Activated naive CD4-positive, alpha-beta T cell treated with anti-CD3 and anti-CD28 coated beads for 36 hours (primary cell): Measurements from ENCODE around the gene SF1. TPM values are rescaled to one million over a fixed set of nuclear protein-coding genes. Genes with fewer than 3 reads are reported as not detected.

ENCODE experiments used
- CTCF ChIA-PET: fragments of 350-600 bp; sonication (Branson Sonifier 250); formaldehyde crosslinking; loops from one replicate; lab custom pipeline; 2021; ENCODE audit warnings: antibody characterized with exemption; lab: Charles Lee
- DNase-seq: peaks from one replicate; pipeline ENCODE4 v3.0.0-alpha.2; 2020
- H3K27ac Mint-ChIP-seq: one replicate; pipeline ENCODE4 v1.8.0; 2021; ENCODE audit warnings: mild to moderate bottlenecking, mixed read lengths
- H3K27me3 Mint-ChIP-seq: one replicate; pipeline ENCODE4 v1.8.0; 2021; ENCODE audit warnings: low read depth, mixed read lengths
- H3K36me3 Mint-ChIP-seq: one replicate; pipeline ENCODE4 v1.8.0; 2021; ENCODE audit warnings: low read depth, mixed read lengths
- H3K4me1 Mint-ChIP-seq: one replicate; pipeline ENCODE4 v1.8.0; 2021; ENCODE audit warnings: low read depth, mixed read lengths
- H3K4me3 Mint-ChIP-seq: one replicate; pipeline ENCODE4 v1.8.0; 2021; ENCODE audit warnings: mild to moderate bottlenecking, moderate library complexity, mixed read lengths
- H3K9me3 Mint-ChIP-seq: one replicate; pipeline ENCODE4 v1.8.0; 2021; ENCODE audit warnings: mixed read lengths
- intact Hi-C: fragments of 100-400 bp; cut with micrococcal nuclease; formaldehyde crosslinking; loops from one replicate; pipeline ENCODE4 v1.15.1; 2023
- total RNA-seq, 2 experiments: library from RNA; stranded (reverse); gene quantifications; one replicate each; pipeline ENCODE4 v1.2.3, GENCODE V29; 2021

The SF1 gene
- total RNA-seq, 2 experiments from 2014 or later, result 303 to 320 TPM

DNA sequence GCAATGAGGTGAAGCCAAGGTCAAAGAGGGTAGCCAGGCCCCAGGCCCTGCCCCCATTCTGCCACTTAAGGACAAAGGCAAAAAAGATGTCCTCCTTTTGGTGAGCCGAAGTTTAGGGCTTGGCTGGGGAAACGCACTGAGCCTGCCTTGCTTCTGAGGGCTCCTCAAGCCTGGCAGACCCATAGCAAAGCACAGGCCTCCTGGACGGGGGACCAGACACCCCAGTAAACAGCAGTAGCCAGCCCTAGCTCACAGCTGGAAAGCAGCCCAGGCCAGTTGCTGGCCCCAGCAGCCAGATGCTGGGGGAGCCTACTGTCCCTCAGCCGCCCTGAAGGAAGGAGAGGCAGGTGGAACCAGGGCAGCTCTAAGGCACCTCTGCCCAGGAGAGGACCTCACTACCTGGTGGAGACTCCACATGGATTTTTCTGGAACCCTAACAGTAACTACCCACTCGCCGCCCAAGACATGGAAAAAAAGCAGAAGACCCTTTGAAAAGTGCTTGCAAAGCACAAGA, 14.8 kb downstream of the SF1 start:
- no peaks in the 10 kb centered on the region for H3K27me3 Mint-ChIP-seq
- DNase-seq, result no peak
- H3K4me1 Mint-ChIP-seq, result peaks cover 82% of the 10 kb centered on the region
- CTCF ChIA-PET, result interaction anchor here (0.9 to 2.2 kb wide), 6 partner anchors 9 to 23 kb away, joined by 3 to 7 read pairs (median 5); partner anchors contain the start of gene RASGRP2
- H3K27ac Mint-ChIP-seq, result peak overlapping the region; percentile 83
- no peak overlapping the region for H3K4me3 Mint-ChIP-seq
- peaks cover 55% of the 10 kb centered on the region for H3K36me3 Mint-ChIP-seq
- H3K9me3 Mint-ChIP-seq, result no peaks in the 10 kb centered on the region
- intact Hi-C loops, result loop anchor here (1.0 to 2.0 kb wide), 3 partner anchors 9 to 20 kb away; partner anchors contain the start of gene SF1

- DNase-seq, result peak; percentile 60
- Mint-ChIP-seq H3K27me3 (no peaks in the 10 kb centered on the region), H3K4me3 (no peak overlapping the region), H3K4me1 (peaks cover 75% of the 10 kb centered on the region), H3K9me3 (no peaks in the 10 kb centered on the region), H3K36me3 (peaks cover 50% of the 10 kb centered on the region), H3K27ac (peak overlapping the region; percentile 83)
- CTCF ChIA-PET, result interaction anchor here (0.9 to 2.2 kb wide), 6 partner anchors 9 to 74 kb away, joined by 3 to 13 read pairs (median 6); partner anchors contain the start of gene RASGRP2
- intact Hi-C loops, result no loop called here
These were observed 15.4 kb downstream of the SF1 start for GRCh38 chr11:64762674-64763525.

DNA sequence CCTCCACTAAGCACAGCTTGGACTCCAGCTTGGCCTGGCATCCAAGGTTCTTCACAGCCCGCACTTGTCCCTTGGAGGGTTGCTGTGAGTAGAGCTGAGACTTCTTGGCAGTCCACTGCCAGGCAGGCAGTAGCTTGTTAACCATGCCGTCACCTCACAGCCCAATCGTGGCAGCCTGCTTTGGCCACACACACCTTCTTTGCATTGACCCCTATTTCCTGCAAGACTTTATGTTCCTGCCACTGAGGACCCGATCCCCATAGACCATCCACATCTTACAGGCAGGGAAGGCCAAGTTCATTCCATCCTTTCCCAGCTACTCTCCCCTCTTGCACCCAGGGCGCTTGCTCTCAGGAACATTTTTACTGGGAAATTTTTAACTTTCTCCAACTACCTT, 16.1 kb downstream of the SF1 start:
- DNase-seq, result no peak
- CTCF ChIA-PET, result interaction anchor here (1.8 to 2.2 kb wide), 3 partner anchors 10 to 73 kb away, joined by 6 to 13 read pairs (median 7); no protein-coding TSS in a partner anchor
- intact Hi-C loops, result no loop called here
- H3K27me3 Mint-ChIP-seq, result no peaks in the 10 kb centered on the region
- H3K9me3 Mint-ChIP-seq, result no peaks in the 10 kb centered on the region
- peaks cover 43% of the 10 kb centered on the region for H3K36me3 Mint-ChIP-seq
- peak overlapping the region; percentile 83 for H3K27ac Mint-ChIP-seq
- H3K4me3 Mint-ChIP-seq, result no peak overlapping the region
- H3K4me1 Mint-ChIP-seq, result peaks cover 69% of the 10 kb centered on the region

DNA sequence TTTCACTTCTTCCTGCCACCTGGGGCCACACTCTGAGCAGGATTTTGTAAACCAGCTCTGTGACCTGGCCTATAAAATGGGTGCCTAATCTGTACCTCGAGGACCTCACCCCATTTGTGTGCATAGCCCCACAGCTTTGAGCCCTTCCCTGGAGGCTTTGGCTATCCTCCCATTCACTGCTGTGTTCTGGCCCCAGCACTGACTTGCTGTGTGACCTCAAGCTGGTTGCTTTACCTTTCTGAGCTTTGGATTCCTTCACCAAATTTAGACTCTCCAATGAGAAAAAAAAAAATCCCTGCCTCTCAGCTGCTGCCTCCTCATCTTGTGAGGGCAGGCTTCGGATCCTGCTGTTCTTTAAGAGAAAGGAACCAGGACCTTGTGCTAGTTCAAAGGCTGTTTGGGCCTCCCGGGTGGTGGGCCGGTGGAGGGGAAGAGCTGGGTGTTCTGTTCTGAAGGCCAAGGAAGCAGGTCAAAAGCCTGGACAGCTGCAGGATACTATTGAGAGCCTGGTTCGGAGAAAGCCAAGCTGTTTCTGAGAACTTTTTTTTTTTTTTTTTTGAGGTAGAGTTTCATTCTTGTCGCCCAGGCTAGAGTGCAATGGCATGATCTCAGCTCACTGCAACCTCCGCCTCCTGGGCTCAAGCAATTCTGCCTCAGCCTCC, 17.5 kb downstream of the SF1 start:
- Mint-ChIP-seq H3K36me3 (peaks cover 34% of the 10 kb centered on the region), H3K9me3 (no peaks in the 10 kb centered on the region), H3K4me1 (peaks cover 58% of the 10 kb centered on the region), H3K27me3 (no peaks in the 10 kb centered on the region), H3K27ac (peak overlapping the region; percentile 85), H3K4me3 (no peak overlapping the region)
- intact Hi-C loops, result no loop called here
- DNase-seq, result no peak
- CTCF ChIA-PET, result interaction anchor here (0.6 to 2.2 kb wide), 5 partner anchors 8 to 72 kb away, joined by 5 to 13 read pairs (median 9); partner anchors contain the start of gene RASGRP2

GRCh38 chr11:64759722-64760719, 18.3 kb downstream of the SF1 start, which contains the start of gene PYGM:
TSS of gene PYGM (minus strand) at chr11:64759974. CDS start at chr11:64759898, 76 bp downstream.
- Mint-ChIP-seq H3K27me3 (no peaks in the 10 kb centered on the region), H3K36me3 (peaks cover 27% of the 10 kb centered on the region), H3K4me3 (no peak within 1 kb of the TSS), H3K9me3 (no peaks in the 10 kb centered on the region), H3K4me1 (peaks cover 50% of the 10 kb centered on the region), H3K27ac (peak within 1 kb of the TSS; percentile 85)
- no peak for DNase-seq
- intact Hi-C loops, result no loop called here
- CTCF ChIA-PET, result interaction anchor here (0.6 to 1.9 kb wide), 5 partner anchors 9 to 71 kb away, joined by 3 to 9 read pairs (median 6); partner anchors contain the start of gene RASGRP2

DNA sequence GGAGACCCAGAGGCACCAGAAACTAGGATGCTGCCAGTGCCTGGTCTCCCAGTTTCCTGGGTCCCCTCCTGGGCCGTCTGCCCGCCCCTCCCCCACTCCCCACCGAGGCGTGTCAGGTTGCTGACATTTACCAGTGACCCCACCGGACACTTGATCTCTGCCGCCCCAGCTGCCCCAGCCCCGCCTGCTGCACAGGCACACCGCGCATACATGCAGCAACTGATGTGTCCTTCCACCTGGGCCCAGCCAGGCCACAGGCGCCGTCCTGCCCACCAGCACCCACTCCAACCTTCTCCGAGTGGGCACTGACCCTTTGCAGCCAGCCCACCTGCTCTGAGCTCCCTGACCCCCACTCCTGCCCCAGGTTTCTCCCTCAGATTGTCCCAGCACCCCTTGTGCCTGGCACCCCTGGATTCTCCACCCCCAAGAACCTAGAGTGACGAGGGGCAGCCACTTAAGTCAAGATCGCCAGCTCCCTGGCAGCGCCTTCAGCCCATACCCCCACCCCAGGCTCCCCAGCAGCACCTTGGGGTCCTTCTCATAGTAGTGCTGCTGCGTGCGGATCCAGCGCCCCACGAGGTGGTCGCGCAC, 19.1 kb downstream of the SF1 start:
- Mint-ChIP-seq H3K27me3 (no peaks in the 10 kb centered on the region), H3K9me3 (no peaks in the 10 kb centered on the region), H3K4me1 (peaks cover 42% of the 10 kb centered on the region), H3K4me3 (no peak overlapping the region), H3K36me3 (peaks cover 19% of the 10 kb centered on the region), H3K27ac (no peak overlapping the region)
- CTCF ChIA-PET, result interaction anchor here (0.6 to 1.5 kb wide), 3 partner anchors 10 to 70 kb away, joined by 3 to 6 read pairs (median 6); no protein-coding TSS in a partner anchor
- DNase-seq, result no peak
- intact Hi-C loops, result no loop called here

DNA sequence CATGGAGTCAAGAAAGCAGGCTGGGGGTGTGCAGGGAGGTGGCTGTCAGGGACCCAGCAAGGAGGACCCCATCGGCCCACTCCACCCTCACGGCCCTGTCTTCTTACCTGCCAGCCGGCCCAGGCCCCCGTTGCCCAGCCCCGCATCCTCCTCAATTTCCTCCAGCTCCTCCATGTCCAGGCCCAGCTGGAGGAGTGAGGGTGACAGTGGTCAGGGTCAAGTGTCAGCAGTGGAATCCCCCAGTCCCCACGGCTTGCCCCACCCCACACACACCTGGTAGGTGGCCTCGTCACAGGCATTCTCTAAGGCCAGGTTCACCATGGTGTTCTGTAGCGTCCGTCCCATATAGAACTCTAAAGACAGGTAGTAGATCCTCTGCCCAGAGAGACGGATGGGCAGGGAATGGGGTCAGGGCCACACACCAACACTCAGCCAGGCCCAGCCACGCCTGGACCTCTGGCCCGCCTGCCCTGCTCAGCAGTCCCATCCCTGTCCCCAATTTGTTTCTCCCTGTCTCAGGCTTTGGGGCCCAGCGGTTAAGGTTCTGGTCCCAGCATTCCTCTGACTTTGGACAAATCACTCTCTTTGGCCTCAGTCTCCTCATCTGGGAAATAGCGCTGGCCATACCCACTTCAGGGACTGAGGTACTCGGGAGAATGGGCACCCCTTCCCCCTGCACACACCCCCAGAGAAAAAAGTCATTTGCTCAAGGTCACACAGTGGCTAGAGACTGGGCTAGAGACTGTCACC, 19.8 kb downstream of the SF1 start:
- H3K27me3 Mint-ChIP-seq, result no peaks in the 10 kb centered on the region
- H3K4me1 Mint-ChIP-seq, result peaks cover 35% of the 10 kb centered on the region
- DNase-seq, result no peak
- H3K36me3 Mint-ChIP-seq, result peaks cover 12% of the 10 kb centered on the region
- CTCF ChIA-PET, result no interaction called here
- H3K9me3 Mint-ChIP-seq, result no peaks in the 10 kb centered on the region
- no peak overlapping the region for H3K4me3 Mint-ChIP-seq
- H3K27ac Mint-ChIP-seq, result no peak overlapping the region
- intact Hi-C loops, result no loop called here

DNA sequence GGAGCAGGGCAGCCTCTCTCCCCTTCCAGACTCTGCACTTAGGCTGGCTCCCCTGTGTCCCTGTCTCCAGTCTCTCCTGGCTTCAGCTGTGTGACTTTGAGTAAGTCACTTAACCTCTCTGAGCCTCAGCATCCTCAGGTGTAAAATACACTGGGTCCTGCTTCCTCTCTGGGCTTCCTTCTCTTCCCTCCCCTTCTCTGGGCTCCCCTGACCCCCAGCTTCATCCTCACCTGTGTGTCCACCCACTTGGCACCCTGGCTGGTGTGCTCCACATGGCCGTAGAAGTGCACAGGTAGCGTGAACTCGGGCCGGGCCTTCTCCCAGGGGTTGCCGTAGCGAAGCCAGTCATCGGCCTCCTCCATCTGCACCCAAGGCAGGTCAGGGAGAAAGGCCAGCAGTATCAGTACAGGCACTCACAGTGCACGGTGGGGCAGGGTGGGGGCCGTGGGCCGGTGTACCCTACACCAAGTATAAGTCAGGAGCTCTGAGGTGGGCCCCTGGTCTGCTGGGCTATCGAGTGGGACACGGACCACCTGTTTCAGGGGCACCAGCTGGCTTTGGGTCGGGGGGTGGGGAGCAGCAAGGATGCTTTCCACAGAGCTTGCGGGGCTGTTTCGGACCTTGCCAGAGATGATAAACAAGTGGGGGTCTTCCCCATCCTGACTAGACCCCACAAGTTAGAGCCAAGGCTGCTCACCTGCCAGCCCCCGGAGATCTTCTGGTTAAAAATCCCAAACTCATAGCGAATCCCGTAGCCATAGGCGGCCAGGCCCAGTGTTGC, 20.6 kb downstream of the SF1 start:
- DNase-seq, result no peak
- CTCF ChIA-PET, result interaction anchor here (1.4 kb wide), 1 partner anchor 15 kb away, joined by 4 read pairs; no protein-coding TSS in a partner anchor
- H3K27me3 Mint-ChIP-seq, result no peaks in the 10 kb centered on the region
- no peak overlapping the region for H3K4me3 Mint-ChIP-seq
- peaks cover 6% of the 10 kb centered on the region for H3K36me3 Mint-ChIP-seq
- intact Hi-C loops, result no loop called here
- H3K9me3 Mint-ChIP-seq, result no peaks in the 10 kb centered on the region
- peaks cover 29% of the 10 kb centered on the region for H3K4me1 Mint-ChIP-seq
- H3K27ac Mint-ChIP-seq, result no peak overlapping the region

DNA sequence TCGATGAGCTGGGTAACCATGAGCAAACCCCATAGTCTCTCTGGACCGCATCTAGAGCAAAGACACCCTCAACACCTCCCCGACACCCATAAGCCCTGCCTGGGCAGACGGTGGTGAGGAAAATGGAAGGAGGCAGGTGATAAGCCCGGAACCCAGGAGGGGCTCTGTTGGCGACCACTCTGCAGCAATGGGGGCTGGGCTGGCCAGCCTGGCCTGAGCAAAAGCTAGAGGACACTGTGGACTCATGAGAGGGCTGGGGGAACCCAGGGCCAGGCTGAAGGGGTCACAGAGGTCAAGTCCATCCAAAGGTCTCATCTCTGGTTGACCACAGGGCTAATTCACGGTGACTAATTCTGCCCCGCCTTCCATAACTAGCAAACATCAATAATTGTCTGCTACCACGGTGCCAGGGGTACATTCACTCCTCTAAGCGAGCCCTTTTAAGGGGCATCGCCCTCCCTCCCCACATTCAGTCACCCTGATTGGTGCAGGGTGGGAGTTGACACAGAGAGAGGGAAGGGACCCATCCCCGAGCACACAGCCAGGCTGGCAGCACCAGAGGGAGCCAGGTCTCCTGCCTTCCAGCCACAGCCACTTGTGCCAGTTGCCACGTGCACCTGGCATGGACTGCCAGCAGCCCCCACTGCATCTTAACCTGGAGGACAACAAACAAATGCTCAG, 22.5 kb downstream of the SF1 start:
- no peak overlapping the region for H3K4me3 Mint-ChIP-seq
- no peak overlapping the region for H3K27ac Mint-ChIP-seq
- no peaks in the 10 kb centered on the region for H3K27me3 Mint-ChIP-seq
- peaks cover 4% of the 10 kb centered on the region for H3K36me3 Mint-ChIP-seq
- DNase-seq, result no peak
- H3K4me1 Mint-ChIP-seq, result peaks cover 22% of the 10 kb centered on the region
- H3K9me3 Mint-ChIP-seq, result no peaks in the 10 kb centered on the region
- intact Hi-C loops, result no loop called here
- CTCF ChIA-PET, result interaction anchor here (0.5 kb wide), 1 partner anchor 17 kb away, joined by 4 read pairs; no protein-coding TSS in a partner anchor
